Measurements from ENCODE around the gene LEP. TPM values are rescaled to one million over a fixed set of nuclear protein-coding genes. Genes with fewer than 3 reads are reported as not detected.

The LEP gene
- total and polyA plus RNA-seq, 9 of the 15 experiments (the other 6 are each of a cell fraction or from before 2014, with no cell fraction given): not detected

DNA sequence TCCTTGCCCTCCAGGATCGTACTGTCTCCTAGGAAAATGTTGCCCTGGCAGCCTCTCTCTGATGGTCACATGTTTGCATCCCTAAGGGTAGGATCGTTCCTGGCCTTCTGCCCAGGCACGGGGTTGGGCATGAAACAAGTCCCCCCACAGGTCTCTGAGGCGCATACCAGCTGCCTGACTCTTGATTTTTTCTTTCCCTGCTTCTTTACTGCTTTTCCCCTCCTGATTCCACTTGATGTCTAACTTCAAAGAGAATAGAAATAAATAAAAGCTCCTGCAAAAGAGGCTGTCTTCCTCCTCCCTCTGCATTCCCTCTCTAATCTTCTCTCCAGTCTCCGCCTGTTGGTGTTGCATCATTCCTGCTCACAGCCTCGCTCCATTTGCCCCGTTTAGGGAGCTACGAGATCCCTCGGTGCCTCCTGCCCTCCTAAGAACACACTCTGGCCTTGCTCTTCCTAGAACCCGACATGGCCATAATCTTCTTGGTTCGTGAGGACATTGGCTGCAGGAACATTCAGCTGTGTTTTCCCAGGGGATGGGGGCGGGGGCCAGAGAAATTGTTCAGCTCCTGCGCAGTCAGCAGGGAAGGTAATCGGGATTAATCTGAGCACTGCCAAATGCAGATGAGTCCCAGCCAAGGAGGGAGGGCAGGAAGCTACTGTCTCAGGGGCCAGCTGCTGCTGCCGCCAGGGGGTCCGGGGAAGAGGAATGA, 26.0 kb downstream of the LEP start (continued):
- TF ChIP-seq, protein P1, sequence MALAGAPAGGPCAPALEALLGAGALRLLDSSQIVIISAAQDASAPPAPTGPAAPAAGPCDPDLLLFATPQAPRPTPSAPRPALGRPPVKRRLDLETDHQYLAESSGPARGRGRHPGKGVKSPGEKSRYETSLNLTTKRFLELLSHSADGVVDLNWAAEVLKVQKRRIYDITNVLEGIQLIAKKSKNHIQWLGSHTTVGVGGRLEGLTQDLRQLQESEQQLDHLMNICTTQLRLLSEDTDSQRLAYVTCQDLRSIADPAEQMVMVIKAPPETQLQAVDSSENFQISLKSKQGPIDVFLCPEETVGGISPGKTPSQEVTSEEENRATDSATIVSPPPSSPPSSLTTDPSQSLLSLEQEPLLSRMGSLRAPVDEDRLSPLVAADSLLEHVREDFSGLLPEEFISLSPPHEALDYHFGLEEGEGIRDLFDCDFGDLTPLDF (CRISPR knock-in tag; IDR thresholded peaks at IDR 0.05): peak; percentile 34; the same call in 1 of the 2 replicates
- TF ChIP-seq, protein P2, sequence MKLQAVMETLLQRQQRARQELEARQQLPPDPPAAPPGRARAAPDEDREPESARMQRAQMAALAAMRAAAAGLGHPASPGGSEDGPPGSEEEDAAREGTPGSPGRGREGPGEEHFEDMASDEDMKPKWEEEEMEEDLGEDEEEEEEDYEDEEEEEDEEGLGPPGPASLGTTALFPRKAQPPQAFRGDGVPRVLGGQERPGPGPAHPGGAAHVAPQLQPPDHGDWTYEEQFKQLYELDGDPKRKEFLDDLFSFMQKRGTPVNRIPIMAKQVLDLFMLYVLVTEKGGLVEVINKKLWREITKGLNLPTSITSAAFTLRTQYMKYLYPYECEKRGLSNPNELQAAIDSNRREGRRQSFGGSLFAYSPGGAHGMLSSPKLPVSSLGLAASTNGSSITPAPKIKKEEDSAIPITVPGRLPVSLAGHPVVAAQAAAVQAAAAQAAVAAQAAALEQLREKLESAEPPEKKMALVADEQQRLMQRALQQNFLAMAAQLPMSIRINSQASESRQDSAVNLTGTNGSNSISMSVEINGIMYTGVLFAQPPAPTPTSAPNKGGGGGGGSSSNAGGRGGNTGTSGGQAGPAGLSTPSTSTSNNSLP (IDR thresholded peaks at IDR 0.05; ENCODE audit: borderline replicate concordance, low read depth, low read length): no peak
- TF ChIP-seq ELF4 (CRISPR knock-in tag; IDR thresholded peaks at IDR 0.05) (peak; percentile 66), JUND (IDR thresholded peaks at IDR 0.05; ENCODE audit: borderline replicate concordance, low read depth, low read length) (peak; percentile 92), JUND (tag; IDR thresholded peaks at IDR 0.05; ENCODE audit: borderline replicate concordance, low read depth, low read length) (peak; percentile 78; the same call in 2 of the 3 replicates), NRF1 (conservative IDR thresholded peaks at IDR 0.05 in 1 of 2, IDR thresholded peaks at IDR 0.05 in 1 of 2) (peak; percentile 85 to 87), CBX8 (IDR thresholded peaks at IDR 0.05; ENCODE audit: borderline replicate concordance, extremely low read depth, low read depth, low read length, poor library complexity, severe bottlenecking) (no peak), NR3C1 (CRISPR knock-in tag; IDR thresholded peaks at IDR 0.05) (no peak), HIVEP1 (CRISPR knock-in tag; IDR thresholded peaks at IDR 0.05) (peak; percentile 76; the same call in 1 of the 2 replicates), ATF1 (CRISPR knock-in tag; IDR thresholded peaks at IDR 0.05) (no peak), ATF1 (tag; IDR thresholded peaks at IDR 0.05) (peak; percentile 28; the same call in 1 of the 2 replicates), C11orf30 (IDR thresholded peaks at IDR 0.05; ENCODE audit: low read depth) (peak; percentile 47; the same call in 1 of the 2 replicates), ZBTB1 (CRISPR knock-in tag; IDR thresholded peaks at IDR 0.05; ENCODE audit: borderline replicate concordance, low read depth) (peak; percentile 35; the same call in 1 of the 2 replicates), NR4A1 (CRISPR knock-in tag; IDR thresholded peaks at IDR 0.05) (no peak), NR4A1 (tag; IDR thresholded peaks at IDR 0.05) (peak; percentile 33; the same call in 1 of the 2 replicates), ZNF311 (CRISPR knock-in tag; IDR thresholded peaks at IDR 0.05) (peak; percentile 53; the same call in 1 of the 2 replicates), EP400 (IDR thresholded peaks at IDR 0.05) (peak; percentile 90), RBBP5 (IDR thresholded peaks at IDR 0.05; ENCODE audit: borderline replicate concordance, insufficient read depth, low read length, poor library complexity, severe bottlenecking) (no peak), CREB1 (IDR thresholded peaks at IDR 0.05) (no peak), CREB1 (CRISPR knock-in tag; IDR thresholded peaks at IDR 0.05) (peak; percentile 42; the same call in 1 of the 2 replicates), CXXC5 (CRISPR knock-in tag; IDR thresholded peaks at IDR 0.05) (peak; percentile 73)
- TF ChIP-seq, protein P3, sequence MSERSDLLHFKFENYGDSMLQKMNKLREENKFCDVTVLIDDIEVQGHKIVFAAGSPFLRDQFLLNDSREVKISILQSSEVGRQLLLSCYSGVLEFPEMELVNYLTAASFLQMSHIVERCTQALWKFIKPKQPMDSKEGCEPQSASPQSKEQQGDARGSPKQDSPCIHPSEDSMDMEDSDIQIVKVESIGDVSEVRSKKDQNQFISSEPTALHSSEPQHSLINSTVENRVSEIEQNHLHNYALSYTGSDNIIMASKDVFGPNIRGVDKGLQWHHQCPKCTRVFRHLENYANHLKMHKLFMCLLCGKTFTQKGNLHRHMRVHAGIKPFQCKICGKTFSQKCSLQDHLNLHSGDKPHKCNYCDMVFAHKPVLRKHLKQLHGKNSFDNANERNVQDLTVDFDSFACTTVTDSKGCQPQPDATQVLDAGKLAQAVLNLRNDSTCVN (CRISPR knock-in tag; IDR thresholded peaks at IDR 0.05): peak; percentile 67; the same call in 1 of the 2 replicates
- TF ChIP-seq, protein P4, sequence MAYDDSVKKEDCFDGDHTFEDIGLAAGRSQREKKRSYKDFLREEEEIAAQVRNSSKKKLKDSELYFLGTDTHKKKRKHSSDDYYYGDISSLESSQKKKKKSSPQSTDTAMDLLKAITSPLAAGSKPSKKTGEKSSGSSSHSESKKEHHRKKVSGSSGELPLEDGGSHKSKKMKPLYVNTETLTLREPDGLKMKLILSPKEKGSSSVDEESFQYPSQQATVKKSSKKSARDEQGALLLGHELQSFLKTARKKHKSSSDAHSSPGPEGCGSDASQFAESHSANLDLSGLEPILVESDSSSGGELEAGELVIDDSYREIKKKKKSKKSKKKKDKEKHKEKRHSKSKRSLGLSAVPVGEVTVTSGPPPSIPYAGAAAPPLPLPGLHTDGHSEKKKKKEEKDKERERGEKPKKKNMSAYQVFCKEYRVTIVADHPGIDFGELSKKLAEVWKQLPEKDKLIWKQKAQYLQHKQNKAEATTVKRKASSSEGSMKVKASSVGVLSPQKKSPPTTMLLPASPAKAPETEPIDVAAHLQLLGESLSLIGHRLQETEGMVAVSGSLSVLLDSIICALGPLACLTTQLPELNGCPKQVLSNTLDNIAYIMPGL (CRISPR knock-in tag; IDR thresholded peaks at IDR 0.05): 0 out of 2 replicates have a peak, but pooled peaks have one; percentile 43
